ENCODE results near the gene LPCAT1.

Gene LPCAT1

GRCh38 chr5:1558944-1559343, 35.2 kb upstream of the LPCAT1 start:
- no peak for TF ChIP-seq CTCF (conservative IDR thresholded peaks at IDR 0.05; ENCODE audit: control insufficient read depth, insufficient read depth, low read depth, low read length)
- H3K4me3 ChIP-seq (ENCODE audit: control insufficient read depth, low read depth, low read length), result no peak overlapping the region
- no peak for DNase-seq (ENCODE audit: low read depth)

DNA sequence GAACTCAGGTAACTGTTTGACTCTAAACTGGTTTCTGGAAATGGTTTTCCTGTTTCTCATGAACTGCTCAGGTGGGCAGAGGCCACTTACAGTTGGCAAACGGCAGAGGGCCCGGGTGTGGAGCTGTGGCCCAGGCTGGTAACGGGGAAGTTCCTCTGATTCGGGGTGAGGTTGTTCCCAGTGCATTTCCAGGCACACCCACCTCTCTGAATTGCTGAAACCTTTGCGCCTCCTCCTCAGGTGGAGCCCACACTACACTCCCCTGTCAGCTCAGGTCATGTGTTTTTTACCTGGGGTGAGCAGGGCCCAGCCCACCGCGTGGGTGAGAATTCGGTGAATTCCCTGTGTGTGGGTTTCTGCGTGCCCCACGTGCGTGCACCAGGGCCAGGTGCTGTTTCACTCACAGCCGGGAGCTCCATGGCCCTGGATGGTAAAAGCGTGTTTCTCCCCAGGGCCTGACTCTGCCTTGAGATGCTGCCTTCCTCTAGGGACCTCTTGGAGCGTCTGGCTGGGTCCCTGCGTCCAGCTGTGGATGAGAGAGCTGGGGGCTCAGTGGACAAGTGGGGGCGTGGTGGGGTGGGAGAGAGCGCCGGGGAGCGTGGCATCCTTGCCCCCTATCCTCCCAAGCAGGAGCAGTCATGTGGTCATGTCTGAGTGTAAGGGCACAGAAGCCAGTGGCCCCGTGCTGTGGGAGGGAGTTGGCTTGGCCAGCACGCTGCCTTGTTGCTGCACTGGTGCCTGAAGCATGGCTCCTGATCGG, 33.5 kb upstream of the LPCAT1 start:
- no peak for TF ChIP-seq CTCF (conservative IDR thresholded peaks at IDR 0.05; ENCODE audit: control insufficient read depth, insufficient read depth, low read depth, low read length)
- H3K4me3 ChIP-seq (ENCODE audit: control insufficient read depth, low read depth, low read length), result no peak overlapping the region
- no peak for DNase-seq (ENCODE audit: low read depth)

GRCh38 chr5:1555808-1556731, 32.3 kb upstream of the LPCAT1 start:
- H3K4me3 ChIP-seq (ENCODE audit: control insufficient read depth, low read depth, low read length), result no peak overlapping the region
- DNase-seq (ENCODE audit: low read depth), result no peak
- TF ChIP-seq CTCF (conservative IDR thresholded peaks at IDR 0.05; ENCODE audit: control insufficient read depth, insufficient read depth, low read depth, low read length), result no peak

GRCh38 chr5:1555011-1555807, 31.4 kb upstream of the LPCAT1 start:
- no peak for DNase-seq (ENCODE audit: low read depth)
- no peak for TF ChIP-seq CTCF (conservative IDR thresholded peaks at IDR 0.05; ENCODE audit: control insufficient read depth, insufficient read depth, low read depth, low read length)
- H3K4me3 ChIP-seq (ENCODE audit: control insufficient read depth, low read depth, low read length), result no peak overlapping the region

- no peak for TF ChIP-seq CTCF (conservative IDR thresholded peaks at IDR 0.05; ENCODE audit: control insufficient read depth, insufficient read depth, low read depth, low read length)
- no peak overlapping the region for H3K4me3 ChIP-seq (ENCODE audit: control insufficient read depth, low read depth, low read length)
- DNase-seq (ENCODE audit: low read depth), result no peak
Measured at GRCh38 chr5:1554410-1554967, 30.7 kb upstream of the LPCAT1 start.

Measured in fibroblast of mammary gland (primary cell).